ENCODE measurements around the gene BCAS3.

BCAS3 gene

GRCh38 chr17:61058066-61058465, 380.4 kb downstream of the BCAS3 start:
- H3K18ac ChIP-seq (ENCODE audit: low read length): no peak overlapping the region
- DNase-seq: no peak
- H2BK12ac ChIP-seq (ENCODE audit: low read length): no peak overlapping the region
- no peak overlapping the region for H3K23ac ChIP-seq (ENCODE audit: low read length)
- no peaks in the 10 kb centered on the region for H3K9me3 ChIP-seq (ENCODE audit: insufficient read depth, low read depth, low read length)
- H3K4me3 ChIP-seq (ENCODE audit: low read depth, low read length): no peak overlapping the region
- H2AFZ ChIP-seq (ENCODE audit: insufficient read depth, low read length, poor library complexity): no peak overlapping the region
- peaks cover 0 to 2% of the 10 kb centered on the region in 2 experiments for H3K4me1 ChIP-seq (ENCODE audit: control insufficient read depth in 1 of 2, insufficient read depth in 2 of 2, low read length in 2 of 2)
- no peak overlapping the region for H3K14ac ChIP-seq (ENCODE audit: low read length)
- no peaks in the 10 kb centered on the region for H3K79me2 ChIP-seq (ENCODE audit: control insufficient read depth, insufficient read depth, low read length, poor library complexity)
- H2AK5ac ChIP-seq (ENCODE audit: low read length): no peak overlapping the region
- no peaks in the 10 kb centered on the region for H3K27me3 ChIP-seq (ENCODE audit: insufficient read depth, low read length)
- no CpG with 5 or more reads among the region's 3 CpGs for WGBS (ENCODE audit: extremely low coverage, insufficient coverage, insufficient read length)
- H4K12ac ChIP-seq (ENCODE audit: low read depth, low read length): no peak overlapping the region
- no peak overlapping the region for H3K4me2 ChIP-seq (ENCODE audit: low read length)
- no peak overlapping the region for H3K4ac ChIP-seq (ENCODE audit: low read depth, low read length)
- no peak overlapping the region for H3K27ac ChIP-seq (ENCODE audit: low read depth, low read length)
- H2BK5ac ChIP-seq (ENCODE audit: low read depth, low read length, poor library complexity): no peak overlapping the region
- no peak overlapping the region for H4K91ac ChIP-seq (ENCODE audit: low read depth, low read length)
- H4K8ac ChIP-seq (ENCODE audit: low read depth, low read length): no peak overlapping the region
- H3K36me3 ChIP-seq (ENCODE audit: control insufficient read depth in 1 of 2, insufficient read depth in 2 of 2, low read length in 2 of 2): no peaks in the 10 kb centered on the region
- no peaks in the 10 kb centered on the region for H3K79me1 ChIP-seq (ENCODE audit: low read length)
- no peak overlapping the region for H3K9ac ChIP-seq (ENCODE audit: low read length)
- H2BK120ac ChIP-seq (ENCODE audit: insufficient read depth, low read length, poor library complexity): no peak overlapping the region

DNA sequence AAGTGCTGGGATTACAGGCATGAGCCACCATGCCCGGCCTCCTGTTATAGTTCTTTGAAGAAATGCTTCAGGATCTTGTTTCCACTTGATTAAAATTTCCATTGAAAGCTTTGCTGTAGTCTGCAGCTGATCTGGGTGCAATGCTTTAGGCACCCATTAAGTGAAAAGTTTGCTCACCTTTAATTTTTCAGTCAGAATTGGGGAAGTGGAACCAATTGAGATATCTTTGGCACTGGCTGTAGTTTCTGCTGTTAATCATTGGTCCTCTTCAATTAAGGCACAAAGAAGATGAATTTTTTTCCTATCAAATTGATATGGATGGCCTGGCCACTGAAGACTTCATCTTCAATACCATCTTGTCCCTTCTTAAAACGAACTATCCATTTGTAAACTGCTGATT, 385.9 kb downstream of the BCAS3 start:
- Histone ChIP-seq H4K91ac (ENCODE audit: low read depth, low read length) (no peak overlapping the region), H3K27ac (ENCODE audit: low read depth, low read length) (no peak overlapping the region), H3K14ac (ENCODE audit: low read length) (no peak overlapping the region), H3K4me2 (ENCODE audit: low read length) (no peak overlapping the region), H2AK5ac (ENCODE audit: low read length) (no peak overlapping the region), H2BK12ac (ENCODE audit: low read length) (no peak overlapping the region), H3K36me3 (ENCODE audit: control insufficient read depth in 1 of 2, insufficient read depth in 2 of 2, low read length in 2 of 2) (no peaks in the 10 kb centered on the region), H2AFZ (ENCODE audit: insufficient read depth, low read length, poor library complexity) (no peak overlapping the region), H4K12ac (ENCODE audit: low read depth, low read length) (no peak overlapping the region), H3K79me1 (ENCODE audit: low read length) (no peaks in the 10 kb centered on the region), H3K4me3 (ENCODE audit: low read depth, low read length) (no peak overlapping the region), H3K4ac (ENCODE audit: low read depth, low read length) (no peak overlapping the region), H3K79me2 (ENCODE audit: control insufficient read depth, insufficient read depth, low read length, poor library complexity) (no peaks in the 10 kb centered on the region), H2BK120ac (ENCODE audit: insufficient read depth, low read length, poor library complexity) (no peak overlapping the region), H3K4me1 (ENCODE audit: control insufficient read depth in 1 of 2, insufficient read depth in 2 of 2, low read length in 2 of 2) (no peaks in the 10 kb centered on the region), H4K8ac (ENCODE audit: low read depth, low read length) (no peak overlapping the region), H3K27me3 (ENCODE audit: insufficient read depth, low read length) (no peaks in the 10 kb centered on the region), H3K9me3 (ENCODE audit: insufficient read depth, low read depth, low read length) (no peaks in the 10 kb centered on the region), H3K23ac (ENCODE audit: low read length) (no peak overlapping the region), H2BK5ac (ENCODE audit: low read depth, low read length, poor library complexity) (no peak overlapping the region), H3K9ac (ENCODE audit: low read length) (no peak overlapping the region), H3K18ac (ENCODE audit: low read length) (no peak overlapping the region)
- WGBS (ENCODE audit: extremely low coverage, insufficient coverage, insufficient read length): no CpG with 5 or more reads among the region's 2 CpGs
- no peak for DNase-seq

GRCh38 chr17:61064087-61064951, 386.7 kb downstream of the BCAS3 start:
- Histone ChIP-seq H3K9me3 (ENCODE audit: insufficient read depth, low read depth, low read length) (no peaks in the 10 kb centered on the region), H2AFZ (ENCODE audit: insufficient read depth, low read length, poor library complexity) (no peak overlapping the region), H3K4ac (ENCODE audit: low read depth, low read length) (no peak overlapping the region), H3K27ac (ENCODE audit: low read depth, low read length) (no peak overlapping the region), H2BK12ac (ENCODE audit: low read length) (no peak overlapping the region), H3K23ac (ENCODE audit: low read length) (no peak overlapping the region), H3K4me3 (ENCODE audit: low read depth, low read length) (no peak overlapping the region), H3K18ac (ENCODE audit: low read length) (no peak overlapping the region), H2BK120ac (ENCODE audit: insufficient read depth, low read length, poor library complexity) (no peak overlapping the region), H2BK5ac (ENCODE audit: low read depth, low read length, poor library complexity) (no peak overlapping the region), H4K91ac (ENCODE audit: low read depth, low read length) (no peak overlapping the region), H3K4me2 (ENCODE audit: low read length) (no peak overlapping the region), H4K8ac (ENCODE audit: low read depth, low read length) (no peak overlapping the region), H3K36me3 (ENCODE audit: control insufficient read depth in 1 of 2, insufficient read depth in 2 of 2, low read length in 2 of 2) (no peaks in the 10 kb centered on the region), H2AK5ac (ENCODE audit: low read length) (no peak overlapping the region), H3K79me1 (ENCODE audit: low read length) (no peaks in the 10 kb centered on the region), H3K27me3 (ENCODE audit: insufficient read depth, low read length) (no peaks in the 10 kb centered on the region), H3K9ac (ENCODE audit: low read length) (no peak overlapping the region), H4K12ac (ENCODE audit: low read depth, low read length) (no peak overlapping the region), H3K4me1 (ENCODE audit: control insufficient read depth in 1 of 2, insufficient read depth in 2 of 2, low read length in 2 of 2) (no peaks in the 10 kb centered on the region), H3K79me2 (ENCODE audit: control insufficient read depth, insufficient read depth, low read length, poor library complexity) (no peaks in the 10 kb centered on the region), H3K14ac (ENCODE audit: low read length) (no peak overlapping the region)
- WGBS (ENCODE audit: extremely low coverage, insufficient coverage, insufficient read length): no CpG with 5 or more reads among the region's 1 CpG
- peak; percentile 64 to 82 for DNase-seq

DNA sequence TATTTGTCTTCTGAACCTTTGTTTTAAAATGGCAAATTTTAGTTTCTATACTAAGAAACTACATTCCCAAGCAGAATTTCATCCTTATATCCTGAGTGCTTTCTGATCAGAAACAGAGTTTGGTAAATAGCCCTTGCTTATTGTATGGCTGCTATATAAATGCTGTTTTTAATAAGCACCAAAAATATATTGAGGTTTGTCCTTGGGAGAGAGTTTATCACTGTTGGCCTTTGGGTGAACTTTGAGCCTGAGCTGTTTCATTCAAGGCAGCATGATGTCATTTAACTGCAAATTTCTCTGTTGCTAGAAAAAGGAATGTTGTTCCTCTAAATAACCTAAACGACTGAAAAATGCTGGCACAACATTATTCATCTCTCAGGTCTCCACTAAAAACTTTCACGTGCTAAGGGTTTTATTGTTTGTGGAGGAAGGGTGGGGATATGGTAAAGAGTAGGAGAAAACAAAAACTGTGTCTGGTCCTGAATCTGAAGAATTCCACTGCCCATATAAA, 387.7 kb downstream of the BCAS3 start:
- Histone ChIP-seq H3K18ac (ENCODE audit: low read length) (no peak overlapping the region), H2AK5ac (ENCODE audit: low read length) (no peak overlapping the region), H3K4me3 (ENCODE audit: low read depth, low read length) (no peak overlapping the region), H3K4me1 (ENCODE audit: control insufficient read depth in 1 of 2, insufficient read depth in 2 of 2, low read length in 2 of 2) (no peaks in the 10 kb centered on the region), H2BK5ac (ENCODE audit: low read depth, low read length, poor library complexity) (no peak overlapping the region), H2BK120ac (ENCODE audit: insufficient read depth, low read length, poor library complexity) (no peak overlapping the region), H2BK12ac (ENCODE audit: low read length) (no peak overlapping the region), H4K12ac (ENCODE audit: low read depth, low read length) (no peak overlapping the region), H3K9ac (ENCODE audit: low read length) (no peak overlapping the region), H3K79me1 (ENCODE audit: low read length) (no peaks in the 10 kb centered on the region), H4K91ac (ENCODE audit: low read depth, low read length) (no peak overlapping the region), H3K14ac (ENCODE audit: low read length) (no peak overlapping the region), H2AFZ (ENCODE audit: insufficient read depth, low read length, poor library complexity) (no peak overlapping the region), H3K23ac (ENCODE audit: low read length) (no peak overlapping the region), H3K27me3 (ENCODE audit: insufficient read depth, low read length) (no peaks in the 10 kb centered on the region), H3K4ac (ENCODE audit: low read depth, low read length) (no peak overlapping the region), H4K8ac (ENCODE audit: low read depth, low read length) (no peak overlapping the region), H3K36me3 (ENCODE audit: control insufficient read depth in 1 of 2, insufficient read depth in 2 of 2, low read length in 2 of 2) (no peaks in the 10 kb centered on the region), H3K27ac (ENCODE audit: low read depth, low read length) (no peak overlapping the region), H3K9me3 (ENCODE audit: insufficient read depth, low read depth, low read length) (no peaks in the 10 kb centered on the region), H3K79me2 (ENCODE audit: control insufficient read depth, insufficient read depth, low read length, poor library complexity) (no peaks in the 10 kb centered on the region), H3K4me2 (ENCODE audit: low read length) (no peak overlapping the region)
- peak; percentile 34 to 87 for DNase-seq
- no CpG with 5 or more reads among the region's 2 CpGs for WGBS (ENCODE audit: extremely low coverage, insufficient coverage, insufficient read length)
